Measurements from ENCODE around the gene FAM227B.

- TF ChIP-seq, protein P1, sequence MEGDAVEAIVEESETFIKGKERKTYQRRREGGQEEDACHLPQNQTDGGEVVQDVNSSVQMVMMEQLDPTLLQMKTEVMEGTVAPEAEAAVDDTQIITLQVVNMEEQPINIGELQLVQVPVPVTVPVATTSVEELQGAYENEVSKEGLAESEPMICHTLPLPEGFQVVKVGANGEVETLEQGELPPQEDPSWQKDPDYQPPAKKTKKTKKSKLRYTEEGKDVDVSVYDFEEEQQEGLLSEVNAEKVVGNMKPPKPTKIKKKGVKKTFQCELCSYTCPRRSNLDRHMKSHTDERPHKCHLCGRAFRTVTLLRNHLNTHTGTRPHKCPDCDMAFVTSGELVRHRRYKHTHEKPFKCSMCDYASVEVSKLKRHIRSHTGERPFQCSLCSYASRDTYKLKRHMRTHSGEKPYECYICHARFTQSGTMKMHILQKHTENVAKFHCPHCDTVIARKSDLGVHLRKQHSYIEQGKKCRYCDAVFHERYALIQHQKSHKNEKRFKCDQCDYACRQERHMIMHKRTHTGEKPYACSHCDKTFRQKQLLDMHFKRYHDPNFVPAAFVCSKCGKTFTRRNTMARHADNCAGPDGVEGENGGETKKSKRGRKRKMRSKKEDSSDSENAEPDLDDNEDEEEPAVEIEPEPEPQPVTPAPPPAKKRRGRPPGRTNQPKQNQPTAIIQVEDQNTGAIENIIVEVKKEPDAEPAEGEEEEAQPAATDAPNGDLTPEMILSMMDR (conservative IDR thresholded peaks at IDR 0.05 in 1 of 2, IDR thresholded peaks at IDR 0.05 in 1 of 2; ENCODE audit: extremely low read depth in 1 of 2, insufficient read depth in 1 of 2, low read depth in 1 of 2, low read length in 2 of 2): no peak
- TF ChIP-seq EZH2 (IDR thresholded peaks at IDR 0.05; ENCODE audit: borderline replicate concordance, low read length): no peak
Measured at GRCh38 chr15:49300856-49301255, 319.8 kb downstream of the FAM227B start.

Measured in mammary epithelial cell (primary cell).